HG02840 (cell line): ENCODE results near the gene PRELP.

Experiments
- ATAC-seq: cut with Tn5 transposase; IDR thresholded peaks from one replicate; pipeline ENCODE4 v1.9.1; 2021; ENCODE audit warnings: mild to moderate bottlenecking, moderate library complexity, moderate number of reproducible peaks; ENCODE audit not compliant: unreplicated experiment, low FRiP score

The PRELP gene

DNA sequence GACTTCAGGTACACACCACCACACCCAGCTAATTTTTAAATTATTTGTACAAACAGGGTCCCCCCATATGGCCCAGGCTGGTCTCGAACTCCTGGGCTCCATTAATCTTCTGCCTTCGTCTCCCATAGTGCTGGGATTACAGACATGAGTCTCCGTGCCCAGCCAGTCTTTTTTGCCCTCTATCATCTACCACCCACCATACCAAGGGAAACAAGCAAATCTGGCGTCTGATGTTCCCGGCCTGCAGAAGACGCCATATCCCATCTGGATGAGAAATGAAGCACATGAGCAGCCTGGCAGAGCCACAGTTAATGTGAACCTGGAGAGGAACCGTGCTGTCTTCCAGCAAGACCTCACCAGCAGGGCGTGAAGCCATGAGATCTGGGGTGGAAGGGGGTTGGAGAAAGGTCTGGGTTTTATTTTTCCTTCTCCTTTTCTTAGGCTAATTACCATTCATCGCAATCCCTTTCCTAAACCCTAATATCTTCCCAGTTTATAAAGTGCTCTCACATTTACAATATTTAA lies 1.8 kb upstream of the PRELP start:
- no peak for ATAC-seq

DNA sequence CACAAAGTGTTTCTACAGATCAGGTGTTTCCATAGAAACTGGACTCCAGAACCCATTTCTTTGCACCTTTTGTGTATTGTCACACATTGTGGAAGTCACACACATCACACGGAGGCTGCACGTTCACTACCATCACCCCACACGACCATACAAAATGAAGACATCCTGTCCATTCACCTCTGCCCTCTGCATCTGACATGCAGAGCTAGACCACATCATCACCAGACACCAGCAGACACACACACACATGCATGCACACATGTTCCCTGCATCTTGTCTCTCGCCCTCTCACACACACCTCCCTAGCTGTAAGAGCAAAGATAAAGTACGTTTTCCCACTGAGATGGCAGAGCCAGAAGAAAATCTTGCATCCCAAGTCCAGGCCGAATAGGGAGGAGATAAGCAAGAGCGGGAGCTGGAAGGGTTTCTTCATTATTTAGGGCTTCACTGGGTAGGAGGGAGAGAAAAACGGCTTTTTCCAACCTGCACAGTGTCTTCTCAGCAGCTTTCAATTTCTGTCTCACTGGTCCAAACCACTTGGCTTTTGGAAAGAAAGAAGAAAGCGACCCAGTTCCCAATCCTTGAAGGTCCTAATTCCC lies 709 bp downstream of the PRELP start:
- no peak for ATAC-seq

DNA sequence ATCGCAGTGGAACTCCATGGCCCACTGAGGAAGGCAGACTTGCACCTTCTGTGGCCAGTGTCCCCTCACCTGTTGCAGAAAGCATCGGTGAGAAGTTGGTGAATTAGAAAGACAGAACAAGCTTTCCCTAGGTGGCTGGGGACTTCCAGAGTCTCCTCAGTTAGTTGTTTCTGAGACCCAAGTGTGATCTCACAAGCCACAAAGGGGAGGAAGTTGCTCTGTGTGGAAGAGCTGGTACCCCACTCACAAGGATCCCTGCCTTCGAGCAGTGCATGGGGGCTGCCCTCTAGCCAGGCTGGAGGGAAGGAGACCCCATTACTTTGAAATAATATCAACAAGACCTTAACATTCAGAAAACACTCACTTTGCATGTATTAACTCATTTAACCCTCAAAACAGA lies 2.1 kb downstream of the PRELP start:
- no peak for ATAC-seq

DNA sequence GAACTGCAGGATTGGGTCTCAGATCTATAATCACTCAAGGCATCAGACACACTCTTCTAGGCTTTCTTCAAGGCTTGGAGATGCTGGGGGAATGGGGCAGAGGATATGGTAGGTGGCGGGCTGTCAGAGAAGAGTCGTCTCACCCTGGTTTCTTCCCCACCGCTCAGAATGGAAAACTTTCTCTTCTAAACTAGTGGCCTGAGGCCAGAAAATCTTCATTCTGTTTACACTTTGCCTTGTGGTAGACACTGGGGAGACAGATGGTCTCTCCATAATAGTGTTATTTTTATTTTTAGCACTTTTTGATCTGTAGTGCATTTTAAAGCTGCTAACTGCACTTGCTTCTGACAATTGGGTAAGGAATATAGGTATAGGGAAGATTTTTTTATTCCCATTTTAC lies 2.6 kb downstream of the PRELP start:
- ATAC-seq = no peak

DNA sequence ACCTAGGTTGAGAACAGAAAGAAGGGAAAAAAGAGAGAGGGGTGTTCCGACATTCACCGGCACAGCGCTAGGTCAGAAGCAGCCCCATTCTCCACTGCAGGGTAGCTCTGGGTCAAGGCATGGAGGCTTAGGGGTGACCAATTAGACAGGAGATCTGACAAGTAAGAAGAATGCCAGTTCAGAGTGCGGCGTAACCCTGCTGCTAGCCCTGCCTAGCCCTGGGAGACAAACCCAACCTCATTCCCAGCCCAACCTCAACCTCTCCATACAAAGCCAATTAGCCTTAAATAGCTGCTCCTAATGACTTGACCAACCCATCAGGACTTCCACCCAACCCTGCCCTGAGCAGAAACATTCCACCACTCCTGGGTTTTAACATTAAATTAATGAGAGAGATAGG lies 3.4 kb downstream of the PRELP start:
- ATAC-seq = no peak

DNA sequence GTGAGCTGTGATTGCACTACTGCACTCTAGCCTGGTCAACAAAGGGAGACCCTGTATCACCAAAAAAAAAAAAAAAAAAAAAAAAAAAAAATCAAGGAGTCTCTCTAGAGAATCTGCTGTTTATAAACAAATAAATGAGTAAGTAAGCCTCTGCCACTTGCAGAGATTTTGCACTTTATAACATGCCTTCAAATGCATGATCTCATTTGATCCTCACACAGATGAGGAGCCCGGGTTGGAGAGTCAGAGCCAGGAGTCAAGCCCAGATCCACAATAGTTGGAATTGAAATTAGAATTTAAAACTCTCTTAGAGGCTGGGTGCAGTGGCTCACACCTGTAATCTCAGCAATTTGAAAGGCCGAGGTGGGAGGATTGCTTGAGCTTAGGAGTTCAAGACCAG lies 4.0 kb downstream of the PRELP start:
- no peak for ATAC-seq

DNA sequence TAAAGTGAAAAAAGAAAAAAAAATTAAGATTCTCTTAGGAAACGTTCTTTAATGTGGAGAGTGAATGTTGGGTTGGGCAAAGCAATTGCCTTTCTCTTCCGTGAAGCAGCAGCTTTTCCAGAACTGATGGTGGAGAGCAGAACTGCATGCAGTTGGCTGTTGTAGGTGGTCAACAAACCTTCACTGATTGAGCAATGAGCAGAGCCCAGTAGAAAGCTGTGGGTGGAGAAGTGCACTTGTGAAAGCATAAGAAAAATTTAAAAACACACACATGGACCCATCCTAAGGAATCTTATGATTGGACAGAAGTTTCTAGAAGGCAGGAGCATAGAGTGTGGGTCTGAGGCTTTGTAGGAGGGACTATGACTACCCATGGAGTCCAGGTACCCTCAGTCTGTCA lies 4.5 kb downstream of the PRELP start:
- ATAC-seq = no peak

DNA sequence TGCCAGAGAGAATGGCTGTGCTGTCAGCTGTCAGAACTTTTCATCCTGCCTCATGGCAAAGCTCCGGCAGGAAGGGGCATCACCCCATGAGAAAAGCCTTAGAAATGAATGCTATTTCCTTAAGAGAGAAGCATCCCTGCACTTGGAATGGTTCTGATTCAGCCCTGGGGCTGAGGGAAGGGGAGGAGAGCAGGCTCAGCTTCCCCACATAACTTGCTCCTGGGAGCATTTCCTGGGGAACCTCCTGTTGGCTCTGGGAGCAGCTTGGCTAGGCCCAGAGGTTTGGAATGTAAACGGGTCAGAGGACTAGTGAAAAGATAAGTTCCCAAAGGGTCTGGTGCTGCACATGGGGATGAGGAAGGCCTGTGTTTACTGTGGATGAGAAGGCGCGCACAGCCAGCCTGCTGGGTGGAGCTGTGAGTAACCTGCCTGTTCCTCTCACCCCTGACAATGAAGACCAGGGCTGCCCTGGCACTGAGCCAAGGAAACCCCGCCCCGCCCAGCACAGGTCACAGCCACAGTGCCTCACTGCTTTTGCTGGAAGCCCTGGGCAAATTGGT lies 5.0 kb downstream of the PRELP start:
- ATAC-seq = no peak

DNA sequence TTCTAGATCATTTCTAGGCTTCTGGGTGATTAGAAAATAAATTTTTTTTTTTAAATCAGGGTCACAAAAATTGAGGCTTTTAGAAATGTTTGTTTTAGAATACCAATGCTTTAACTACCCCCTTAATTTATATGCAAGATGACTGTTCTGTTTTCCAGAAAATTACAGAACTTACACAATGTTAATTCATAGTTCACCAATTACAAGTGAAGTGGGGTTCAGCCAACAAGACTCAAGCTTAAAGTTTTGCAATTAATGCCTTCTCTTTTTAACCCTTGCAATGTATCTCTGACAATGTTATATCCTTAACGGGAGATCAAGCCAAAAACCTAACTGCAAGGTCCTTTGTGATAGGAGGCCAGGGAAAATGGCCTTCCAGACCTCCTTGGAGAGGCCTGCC lies 5.6 kb downstream of the PRELP start:
- ATAC-seq = no peak

DNA sequence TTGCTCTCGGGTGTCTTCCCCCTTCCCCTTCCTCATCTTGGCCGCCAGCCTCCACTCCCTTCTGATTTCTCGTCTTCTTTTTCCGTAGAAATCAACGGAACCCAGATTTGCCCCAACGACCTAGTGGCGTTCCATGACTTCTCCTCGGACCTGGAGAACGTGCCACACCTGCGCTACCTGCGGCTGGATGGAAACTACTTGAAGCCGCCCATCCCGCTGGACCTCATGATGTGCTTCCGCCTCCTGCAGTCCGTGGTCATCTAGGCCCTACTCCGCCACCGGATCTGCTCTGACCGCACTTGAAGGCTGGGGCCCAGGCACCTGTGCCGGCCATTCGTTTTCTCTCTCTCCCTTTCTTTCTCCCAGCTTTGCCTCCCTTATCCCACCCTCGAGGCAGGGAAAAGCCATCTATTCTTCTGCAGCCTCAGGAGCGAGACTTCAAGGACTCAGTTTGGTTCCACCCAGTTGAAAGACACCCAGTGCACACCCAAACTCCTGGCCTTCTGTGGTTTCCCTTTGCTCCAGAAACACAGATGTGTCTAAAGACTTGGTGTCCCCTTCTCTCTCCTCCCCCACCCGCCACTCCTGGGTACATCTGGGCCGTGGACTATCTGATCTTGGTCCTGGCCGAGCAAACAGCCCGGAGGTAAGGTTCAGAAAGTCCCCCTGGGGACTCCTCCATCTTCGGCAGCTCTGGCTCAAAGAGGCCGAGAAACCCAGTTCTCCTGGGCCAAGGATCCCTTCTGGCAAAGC lies 11.2 kb downstream of the PRELP start:
- ATAC-seq = no peak

DNA sequence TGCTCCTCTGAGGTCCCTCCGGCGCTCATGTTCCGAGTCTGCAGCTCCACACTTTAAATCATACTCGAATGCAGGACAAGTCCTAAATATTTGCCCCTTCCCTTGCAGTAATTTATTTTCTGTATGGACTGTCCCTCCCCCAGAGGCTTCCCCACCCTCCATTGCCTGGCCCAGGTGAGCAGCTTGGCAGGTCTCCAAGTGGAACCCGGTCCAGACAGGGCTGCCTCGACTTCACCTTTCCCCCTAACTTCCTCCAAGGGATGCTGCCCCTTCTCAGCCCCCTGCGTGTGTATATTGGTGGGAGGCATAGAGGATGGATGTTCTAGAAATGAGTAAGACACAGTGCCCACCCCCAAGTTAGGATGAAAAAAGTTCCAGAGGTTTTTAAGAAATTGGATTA lies 12.9 kb downstream of the PRELP start:
- no peak for ATAC-seq

DNA sequence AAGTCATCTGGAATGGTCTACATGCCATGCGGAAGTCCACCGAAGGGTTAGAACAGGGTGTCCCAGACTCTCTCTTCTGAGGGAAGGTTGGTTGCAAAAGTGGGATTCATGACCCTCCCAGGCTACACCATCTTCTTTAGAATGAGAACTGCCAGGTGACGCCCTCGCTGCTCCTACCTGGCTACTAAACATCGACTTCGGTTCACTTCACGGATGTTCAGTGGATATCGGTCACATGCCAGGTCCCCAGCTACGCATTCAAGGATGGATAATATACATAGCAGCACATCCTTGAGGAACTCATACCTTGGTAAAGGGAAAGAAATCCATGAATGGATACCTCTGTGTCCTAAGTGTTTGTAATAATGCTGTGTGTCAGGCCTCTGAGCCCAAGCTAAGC lies 15.0 kb downstream of the PRELP start:
- ATAC-seq = no peak

DNA sequence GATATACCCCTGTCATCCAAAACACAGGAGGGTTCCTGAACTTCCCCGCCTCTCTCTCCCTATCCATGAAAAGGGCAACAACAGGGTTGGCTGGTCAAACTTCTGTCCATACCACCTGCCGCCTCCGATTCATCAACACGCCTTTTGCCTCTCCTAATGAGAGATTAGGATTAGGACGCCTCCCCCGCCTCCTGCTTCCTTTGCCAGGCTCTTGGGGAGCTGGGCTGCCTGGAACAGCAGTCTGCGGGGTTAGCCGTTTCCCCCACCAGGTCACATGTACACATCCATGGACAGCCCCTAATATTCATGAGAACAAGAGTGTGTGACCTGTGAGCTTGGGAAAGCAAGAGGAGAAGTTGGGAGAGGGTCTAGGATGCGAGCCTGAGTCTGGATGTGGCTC lies 16.1 kb downstream of the PRELP start:
- no peak for ATAC-seq

DNA sequence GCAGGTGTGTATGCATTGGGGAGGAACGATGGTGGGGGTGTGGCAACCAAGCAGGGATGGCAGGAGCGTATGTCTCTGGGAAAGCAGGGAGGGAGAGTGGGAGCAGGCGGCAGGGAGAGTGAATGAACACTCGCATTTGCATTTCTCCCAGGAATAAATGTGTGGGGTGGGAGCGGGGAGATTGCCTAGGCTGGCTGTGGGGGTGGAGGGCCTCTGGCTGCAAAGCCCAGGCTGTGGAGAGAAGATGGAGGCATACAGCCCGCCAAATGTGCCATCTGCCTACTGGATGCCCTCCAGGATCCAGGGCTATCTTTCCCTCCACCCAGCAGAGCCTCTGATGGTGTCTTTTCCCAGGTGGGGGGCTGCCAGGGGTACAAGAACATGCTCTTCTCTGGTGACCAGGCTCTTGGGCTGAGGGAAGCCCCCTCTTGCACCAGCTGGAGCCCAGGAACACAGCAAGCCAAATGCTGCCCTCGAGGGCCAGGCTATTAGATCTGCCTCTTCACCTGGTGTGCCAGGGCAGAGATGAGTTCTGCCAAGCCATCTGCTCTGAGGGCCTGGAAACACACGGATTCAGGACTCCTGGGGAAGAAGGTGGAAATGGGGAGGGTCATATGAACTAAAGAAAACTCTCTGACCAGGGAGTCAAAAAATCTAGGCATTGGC lies 16.6 kb downstream of the PRELP start:
- no peak for ATAC-seq

DNA sequence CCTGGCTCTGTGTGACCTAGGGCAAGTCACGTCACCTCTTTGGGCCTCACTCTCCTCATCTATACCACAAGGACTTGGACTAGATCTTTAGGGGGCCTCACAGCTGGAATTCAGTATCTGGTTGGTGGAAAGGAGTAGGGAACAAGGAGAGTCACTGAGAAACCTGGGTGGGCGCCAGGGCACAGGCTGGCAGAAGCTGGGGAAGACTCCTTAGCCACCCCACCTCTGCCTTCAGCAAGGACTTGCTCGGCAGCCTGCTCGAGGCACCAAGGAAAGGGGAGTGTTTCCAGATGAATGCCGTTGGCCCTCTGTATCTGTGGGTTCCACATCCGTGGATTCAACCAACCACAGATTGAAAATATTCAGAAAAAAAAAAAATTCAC lies 17.1 kb downstream of the PRELP start:
- no peak for ATAC-seq

DNA sequence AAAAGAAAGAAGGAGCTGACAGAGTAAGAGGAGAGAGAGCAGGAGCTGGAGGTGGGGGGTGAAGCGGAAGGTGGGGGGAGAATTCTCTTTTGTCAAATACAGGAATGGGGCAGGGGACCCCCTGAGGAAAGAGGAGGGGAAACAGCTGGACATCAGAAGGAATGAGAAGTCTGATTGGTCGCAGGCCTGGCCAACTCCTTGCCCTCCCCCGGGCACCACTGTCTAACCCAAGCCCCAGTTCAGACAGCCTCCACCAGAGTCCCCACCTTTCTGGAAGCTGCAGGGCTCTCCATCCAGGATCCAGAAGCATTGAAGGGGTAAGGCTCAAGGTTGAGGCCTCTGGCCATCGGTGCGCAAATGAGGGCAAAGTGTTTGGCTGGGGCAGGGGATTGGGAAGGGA lies 18.3 kb downstream of the PRELP start, which contains the start of gene OPTC:
Gene OPTC (plus strand): TSS at position 253 of the 400 bp plus-strand sequence. CDS start 1,853 bp downstream, outside the sequence.
- ATAC-seq = no peak

DNA sequence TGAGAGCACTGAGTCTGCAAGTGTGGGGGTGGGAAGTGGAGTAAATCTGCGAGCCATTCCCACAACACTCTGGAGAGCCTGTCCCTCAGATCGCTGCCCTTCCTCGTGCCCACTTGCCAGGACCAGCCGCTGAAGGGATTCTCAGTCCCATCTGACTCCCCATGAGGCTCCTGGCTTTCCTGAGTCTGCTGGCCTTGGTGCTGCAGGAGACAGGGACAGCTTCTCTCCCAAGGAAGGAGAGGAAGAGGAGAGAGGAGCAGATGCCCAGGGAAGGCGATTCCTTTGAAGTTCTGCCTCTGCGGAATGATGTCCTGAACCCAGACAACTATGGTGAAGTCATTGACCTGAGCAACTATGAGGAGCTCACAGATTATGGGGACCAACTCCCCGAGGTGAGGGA lies 20.2 kb downstream of the PRELP start:
- no peak for ATAC-seq

DNA sequence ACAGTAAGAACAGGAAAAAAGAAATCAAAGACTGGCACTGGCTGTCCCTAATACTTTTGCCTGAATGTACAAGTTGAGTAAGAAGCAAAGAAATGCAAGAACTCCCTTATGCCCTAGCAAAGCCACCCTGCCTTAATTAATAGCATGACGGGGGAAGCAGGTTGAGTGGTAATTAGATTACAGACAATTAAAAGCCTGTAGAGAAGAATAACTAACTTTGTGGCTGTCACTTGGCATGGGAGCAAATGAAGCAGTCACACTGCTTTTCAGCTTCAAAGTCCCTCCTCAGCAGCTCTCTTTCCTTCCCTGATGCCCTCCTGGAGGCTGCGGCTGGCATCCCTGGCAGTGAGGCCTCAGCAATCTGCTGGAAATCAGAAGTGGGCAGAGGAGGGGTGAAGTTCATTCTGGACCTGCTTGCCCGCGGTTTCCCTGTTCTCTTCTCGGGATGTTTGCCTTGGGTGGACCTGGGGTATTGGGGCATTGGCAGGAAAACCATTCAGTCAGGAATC lies 21.7 kb downstream of the PRELP start:
- no peak for ATAC-seq

DNA sequence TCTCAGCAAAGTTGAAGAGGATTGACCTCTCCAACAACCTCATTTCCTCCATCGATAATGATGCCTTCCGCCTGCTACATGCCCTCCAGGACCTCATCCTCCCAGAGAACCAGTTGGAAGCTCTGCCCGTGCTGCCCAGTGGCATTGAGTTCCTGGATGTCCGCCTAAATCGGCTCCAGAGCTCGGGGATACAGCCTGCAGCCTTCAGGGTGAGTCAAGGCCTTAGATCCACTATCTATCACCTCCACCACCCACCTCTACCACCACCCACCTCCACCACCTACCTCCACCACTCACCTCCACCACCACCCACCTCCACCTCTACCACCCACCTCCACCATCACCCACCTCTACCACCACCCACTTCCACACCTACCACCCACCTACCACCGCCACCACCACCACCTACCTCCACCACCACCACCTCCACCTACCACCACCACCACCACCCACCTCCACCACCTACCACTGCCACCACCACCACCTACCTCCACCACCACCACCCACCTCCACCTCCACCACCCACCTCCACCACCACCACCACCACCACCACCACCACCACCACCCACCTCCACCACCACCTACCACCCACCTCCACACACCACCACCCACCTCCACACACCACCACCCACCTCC lies 24.2 kb downstream of the PRELP start:
- ATAC-seq = no peak

DNA sequence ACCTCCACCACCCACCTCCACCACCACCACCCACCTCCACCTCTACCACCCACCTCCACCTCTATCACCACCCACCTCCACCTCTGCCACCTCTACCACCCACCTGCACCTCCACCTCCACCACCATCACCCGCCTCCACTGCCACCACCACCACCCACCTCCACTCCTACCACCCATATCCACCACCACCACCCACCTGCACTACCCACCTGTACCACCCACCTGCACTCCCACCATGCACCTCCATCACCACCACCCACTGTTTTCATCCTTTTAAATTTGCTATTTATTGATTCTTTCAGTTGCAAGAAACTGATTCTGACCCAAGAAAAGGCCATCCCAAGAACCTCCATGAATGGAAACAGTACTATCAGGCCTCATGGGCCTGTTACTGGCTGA lies 24.7 kb downstream of the PRELP start:
- ATAC-seq = no peak

DNA sequence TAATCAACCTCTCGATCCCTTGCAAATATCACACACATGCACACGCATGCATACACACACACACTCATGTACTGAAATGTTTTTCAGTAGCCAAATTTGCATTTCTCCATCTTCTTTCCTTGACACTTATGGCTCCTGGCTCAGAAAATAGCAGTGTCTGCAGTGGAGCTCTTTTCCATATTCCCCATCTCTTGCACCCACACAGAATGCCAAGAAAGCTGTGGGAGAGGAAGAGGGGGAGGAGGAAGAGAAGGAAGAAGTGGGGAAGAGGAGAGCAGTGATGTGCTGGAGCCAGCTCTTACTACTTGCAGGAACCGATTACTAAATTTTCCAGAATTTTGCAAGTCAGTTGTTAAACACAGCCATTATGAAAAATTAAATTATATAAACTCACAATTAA lies 28.2 kb downstream of the PRELP start:
- ATAC-seq = no peak
